Ascending aorta (tissue), 2 donors: ENCODE results near the gene TRABD. TPM values are rescaled to one million over a fixed set of nuclear protein-coding genes. Genes with fewer than 3 reads are reported as not detected.
A peak's percentile ranks its signal among the peaks of the same experiment; 100 is the strongest.

Experiments
- DNase-seq, 2 donors: peaks; one replicate each; pipeline ENCODE4 v3.0.0-alpha.2; 2019; ENCODE audit warnings: low spot score in 2 of 2
- H3K27ac ChIP-seq, 2 donors: fragments of 200-600 bp; sonication (generic); one replicate each; pipeline ENCODE4 v1.5.1; 2016 to 2017; ENCODE audit warnings: mild to moderate bottlenecking in 1 of 2
- H3K27me3 ChIP-seq: fragments of 200-600 bp; sonication (generic); one replicate; pipeline ENCODE4 v1.5.1; 2017
- H3K36me3 ChIP-seq, 2 donors: fragments of 200-600 bp; sonication (generic); one replicate each; pipeline ENCODE4 v1.5.1; 2016
- H3K4me1 ChIP-seq, 2 donors: fragments of 200-600 bp; sonication (generic); one replicate each; pipeline ENCODE4 v1.5.1; 2016 to 2017; ENCODE audit warnings: mild to moderate bottlenecking in 1 of 2
- H3K4me3 ChIP-seq, 2 donors: fragments of 200-600 bp; sonication (generic); one replicate each; pipeline ENCODE4 v1.5.1; 2016 to 2017; ENCODE audit warnings: mild to moderate bottlenecking in 1 of 2
- H3K9me3 ChIP-seq, 2 donors: fragments of 200-600 bp; sonication (generic); one replicate each; pipeline ENCODE4 v1.5.1; 2016
- intact Hi-C: fragments of 100-400 bp; cut with DNase I; formaldehyde crosslinking; loops from one replicate; pipeline ENCODE4 v1.15.1; 2023
- total RNA-seq: library from RNA; depleted of rRNA; stranded (reverse); fragments of >200 nt; gene quantifications from one replicate; pipeline ENCODE4 v1.1.0, GENCODE V29; 2016
- TF ChIP-seq, protein P1 (sequence below), 3 experiments: fragments of 200-600 bp in 2 of 3; fragments of 450-650 bp in 1 of 3; sonication (generic) in 2 of 3; IDR thresholded peaks; one replicate each; pipeline ENCODE4 v1.5.1; 2016 to 2019; ENCODE audit warnings: antibody characterized with exemption in 3 of 3, mild to moderate bottlenecking in 1 of 3, moderate library complexity in 1 of 3

TRABD gene
- total RNA-seq, 1 donor from 2014 or later, result 91.4 TPM

DNA sequence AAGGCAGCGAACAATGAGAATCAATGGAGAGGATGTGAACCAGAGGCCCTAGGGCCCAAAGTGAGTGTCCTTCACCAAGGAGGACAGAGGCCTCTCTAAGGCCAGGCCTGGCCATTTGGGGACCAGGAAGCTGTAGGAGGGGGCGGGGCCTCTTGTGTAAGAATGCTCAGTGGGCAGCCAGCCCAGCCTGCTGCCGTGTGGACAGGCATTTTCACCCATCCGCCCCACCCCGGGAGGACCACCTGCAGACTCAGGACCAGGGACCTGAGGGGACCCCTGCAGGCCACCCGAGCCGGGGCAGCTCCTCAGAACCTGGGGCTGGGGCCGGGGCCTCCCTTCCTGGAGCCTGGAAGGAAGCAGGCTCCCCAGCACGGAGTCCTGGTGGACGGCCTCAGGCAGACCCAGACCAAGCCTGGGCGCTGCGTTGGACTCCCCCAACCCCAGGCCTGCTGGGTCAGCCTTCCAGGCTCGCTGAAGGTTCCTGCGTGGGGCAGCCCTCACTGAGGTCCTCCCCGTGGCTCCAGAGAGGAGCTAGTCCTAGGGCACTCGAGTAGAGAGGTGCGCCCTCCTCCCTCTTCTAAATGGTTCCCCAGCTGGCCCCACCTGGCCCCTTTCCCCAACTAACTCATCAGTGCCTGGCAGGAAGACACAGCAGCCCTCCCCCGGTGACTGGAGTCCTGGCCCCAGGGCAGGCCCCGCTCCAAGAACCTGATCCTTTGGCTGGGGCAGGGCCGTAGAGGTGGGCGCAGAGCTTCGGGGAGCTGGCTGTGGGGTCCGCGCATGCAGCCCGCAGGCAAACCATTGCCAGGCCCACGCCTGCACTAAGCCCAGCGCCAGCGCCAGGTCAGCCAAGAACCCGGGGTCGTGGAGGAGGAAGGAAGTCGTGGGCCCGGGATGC, 1.5 kb upstream of the TRABD start:
- peak in 1 of 2 donors; percentile 83 for DNase-seq
- intact Hi-C loops, result no loop called here
- Histone ChIP-seq H3K4me1 (peaks cover 0 to 20% of the 10 kb centered on the region in 2 donors), H3K27me3 (no peaks in the 10 kb centered on the region), H3K9me3 (no peaks in the 10 kb centered on the region), H3K4me3 (peak overlapping the region; percentile 72 to 77), H3K36me3 (no peaks in the 10 kb centered on the region), H3K27ac (no peak overlapping the region)
- TF ChIP-seq, protein P1, sequence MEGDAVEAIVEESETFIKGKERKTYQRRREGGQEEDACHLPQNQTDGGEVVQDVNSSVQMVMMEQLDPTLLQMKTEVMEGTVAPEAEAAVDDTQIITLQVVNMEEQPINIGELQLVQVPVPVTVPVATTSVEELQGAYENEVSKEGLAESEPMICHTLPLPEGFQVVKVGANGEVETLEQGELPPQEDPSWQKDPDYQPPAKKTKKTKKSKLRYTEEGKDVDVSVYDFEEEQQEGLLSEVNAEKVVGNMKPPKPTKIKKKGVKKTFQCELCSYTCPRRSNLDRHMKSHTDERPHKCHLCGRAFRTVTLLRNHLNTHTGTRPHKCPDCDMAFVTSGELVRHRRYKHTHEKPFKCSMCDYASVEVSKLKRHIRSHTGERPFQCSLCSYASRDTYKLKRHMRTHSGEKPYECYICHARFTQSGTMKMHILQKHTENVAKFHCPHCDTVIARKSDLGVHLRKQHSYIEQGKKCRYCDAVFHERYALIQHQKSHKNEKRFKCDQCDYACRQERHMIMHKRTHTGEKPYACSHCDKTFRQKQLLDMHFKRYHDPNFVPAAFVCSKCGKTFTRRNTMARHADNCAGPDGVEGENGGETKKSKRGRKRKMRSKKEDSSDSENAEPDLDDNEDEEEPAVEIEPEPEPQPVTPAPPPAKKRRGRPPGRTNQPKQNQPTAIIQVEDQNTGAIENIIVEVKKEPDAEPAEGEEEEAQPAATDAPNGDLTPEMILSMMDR (IDR thresholded peaks at IDR 0.05), result no peak

DNA sequence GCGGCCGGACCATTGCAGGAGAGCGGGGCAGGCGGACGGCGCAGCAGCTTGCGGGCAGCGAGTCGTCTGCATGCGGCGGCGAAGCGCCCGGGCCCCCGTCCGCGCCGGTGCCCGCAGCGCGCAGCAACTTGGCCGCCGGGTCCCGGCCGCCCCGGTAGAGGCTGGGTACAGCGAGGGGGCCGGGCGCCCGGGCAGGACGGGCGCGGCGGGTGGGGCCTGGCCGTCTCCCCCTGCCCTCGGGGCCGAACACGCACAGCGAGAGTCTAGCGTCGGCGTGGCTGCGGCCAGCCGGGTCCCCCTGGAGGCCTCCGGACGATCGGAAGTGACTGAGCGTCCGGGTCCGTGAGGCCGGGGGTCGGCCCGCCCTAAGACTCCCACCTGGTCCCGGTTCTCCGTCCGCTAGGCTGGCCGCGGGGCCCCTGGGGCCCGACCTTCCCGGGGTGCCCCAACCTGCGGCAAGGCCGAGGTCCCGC, 775 bp upstream of the TRABD start:
- Histone ChIP-seq H3K4me1 (peaks cover 3 to 27% of the 10 kb centered on the region in 2 donors), H3K27ac (no peak overlapping the region), H3K36me3 (no peaks in the 10 kb centered on the region), H3K4me3 (peak overlapping the region; percentile 72 to 77), H3K27me3 (no peaks in the 10 kb centered on the region), H3K9me3 (no peaks in the 10 kb centered on the region)
- TF ChIP-seq, protein P1 (IDR thresholded peaks at IDR 0.05), result no peak
- intact Hi-C loops, result loop anchor here (5.0 kb wide), 2 partner anchors 223 to 268 kb away; partner anchors contain the start of genes ALG12, CRELD2 and PIM3
- no peak for DNase-seq

DNA sequence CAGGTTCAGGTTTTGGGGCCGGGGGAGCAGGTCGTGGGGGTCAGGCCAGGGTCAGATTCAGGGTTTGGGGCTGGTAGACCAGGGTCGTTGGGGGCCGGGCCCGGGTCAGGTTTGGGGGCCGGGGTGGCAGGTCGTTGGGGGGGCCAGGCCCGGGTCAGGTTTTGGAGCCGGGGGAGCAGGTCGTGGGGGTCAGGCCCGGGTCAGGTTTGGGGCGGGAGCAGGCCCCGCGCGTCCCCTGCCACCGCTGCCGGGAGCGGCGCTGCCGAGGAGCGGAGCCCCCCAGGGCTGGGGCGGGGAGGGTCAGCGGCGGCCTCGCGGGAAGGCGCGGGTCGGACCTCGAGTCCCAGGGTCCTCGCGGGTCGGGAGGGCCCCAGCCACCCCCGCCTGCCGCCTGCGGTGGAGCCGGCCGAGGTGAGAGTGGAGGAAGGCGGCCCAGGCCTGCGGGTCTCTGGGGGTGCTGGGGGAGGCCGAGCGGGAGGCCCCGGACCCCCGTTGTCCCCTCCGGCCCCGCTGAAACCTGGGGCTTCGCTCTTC, 535 bp downstream of the TRABD start:
- peak overlapping the region; percentile 42 to 67 for H3K27ac ChIP-seq
- TF ChIP-seq, protein P1 (IDR thresholded peaks at IDR 0.05), result no peak
- H3K4me3 ChIP-seq, result peak overlapping the region; percentile 72 to 77
- peaks cover 8 to 40% of the 10 kb centered on the region in 2 donors for H3K4me1 ChIP-seq
- DNase-seq, result no peak
- intact Hi-C loops, result loop anchor here (1.0 to 5.0 kb wide), 3 partner anchors 14 to 269 kb away; partner anchors contain the start of genes ALG12, CRELD2 and PIM3
- H3K27me3 ChIP-seq, result no peaks in the 10 kb centered on the region
- no peaks in the 10 kb centered on the region for H3K9me3 ChIP-seq
- H3K36me3 ChIP-seq, result no peaks in the 10 kb centered on the region

DNA sequence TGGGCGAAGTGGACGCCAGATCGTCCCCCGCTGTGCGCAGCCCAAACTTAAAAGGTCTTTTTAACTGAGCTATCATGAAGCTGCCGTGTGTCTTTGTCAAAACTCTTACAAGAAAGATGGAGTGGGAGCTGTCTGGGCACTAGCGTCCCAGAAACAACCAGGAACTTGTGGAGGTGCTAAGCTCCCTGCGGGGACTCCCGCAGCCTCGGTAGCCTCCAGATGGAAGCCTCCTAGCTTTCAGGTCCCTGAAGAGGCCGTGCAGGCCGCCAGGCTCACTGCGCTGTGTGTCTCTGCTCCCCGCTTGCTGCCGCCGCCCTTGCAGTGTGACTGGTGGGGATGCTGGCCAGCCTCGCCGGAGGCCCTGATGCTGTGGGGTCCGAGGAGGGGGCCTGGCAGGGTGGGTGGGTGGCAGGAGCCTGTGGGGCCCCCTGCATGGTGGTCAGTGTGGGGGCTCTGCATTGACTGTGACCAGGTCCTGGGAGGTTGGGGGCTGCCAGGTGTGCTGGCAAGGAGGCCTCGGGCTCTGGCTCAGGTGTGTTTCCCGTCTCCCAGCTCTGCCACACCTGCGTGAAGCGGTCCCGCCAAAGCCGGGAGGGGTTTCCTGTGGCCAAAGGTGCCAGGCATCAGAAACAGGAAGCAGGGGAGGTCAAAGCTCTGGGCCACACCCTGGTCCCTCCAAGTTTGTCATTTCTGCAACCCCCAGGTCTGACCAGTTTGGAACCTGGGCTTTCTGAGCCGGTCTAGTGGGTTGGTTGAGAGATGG, 1.2 kb downstream of the TRABD start:
- DNase-seq, result no peak
- intact Hi-C loops, result loop anchor here (1.0 to 5.0 kb wide), 3 partner anchors 13 to 270 kb away; partner anchors contain the start of genes ALG12, CRELD2 and PIM3
- no peaks in the 10 kb centered on the region for H3K9me3 ChIP-seq
- peak overlapping the region; percentile 42 to 67 for H3K27ac ChIP-seq
- TF ChIP-seq, protein P1 (IDR thresholded peaks at IDR 0.05), result no peak
- no peaks in the 10 kb centered on the region for H3K36me3 ChIP-seq
- peaks cover 9 to 40% of the 10 kb centered on the region in 2 donors for H3K4me1 ChIP-seq
- no peaks in the 10 kb centered on the region for H3K27me3 ChIP-seq
- H3K4me3 ChIP-seq, result peak overlapping the region; percentile 72 to 77

DNA sequence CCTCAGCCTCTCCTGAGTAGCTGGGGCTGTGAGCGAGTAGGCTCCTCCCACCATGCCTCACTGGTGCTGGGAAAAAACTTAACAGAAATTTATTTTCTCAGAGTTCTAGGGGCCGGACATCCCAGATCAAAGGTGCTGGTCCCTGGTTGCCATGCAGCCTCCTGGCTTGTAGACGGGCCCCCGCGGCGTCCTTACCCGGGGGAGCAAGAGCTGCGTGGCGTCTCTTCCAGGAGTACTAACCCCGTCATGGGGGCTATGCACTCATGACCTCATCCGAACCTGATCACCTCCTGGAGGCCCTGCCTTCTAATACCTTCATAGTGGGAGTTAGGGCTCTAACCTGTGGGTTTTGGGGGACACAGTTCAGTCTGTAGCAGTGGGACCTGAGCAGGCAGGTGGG, 2.6 kb downstream of the TRABD start:
- Histone ChIP-seq H3K4me1 (peaks cover 9 to 38% of the 10 kb centered on the region in 2 donors), H3K9me3 (no peaks in the 10 kb centered on the region), H3K36me3 (peaks cover 0 to 3% of the 10 kb centered on the region in 2 donors), H3K27ac (no peak overlapping the region), H3K27me3 (no peaks in the 10 kb centered on the region), H3K4me3 (no peak overlapping the region)
- DNase-seq, result no peak
- TF ChIP-seq, protein P1 (IDR thresholded peaks at IDR 0.05), result no peak
- intact Hi-C loops, result loop anchor here (5.0 kb wide), 2 partner anchors 226 to 271 kb away; partner anchors contain the start of genes ALG12, CRELD2 and PIM3
